22Rv1 (cell line): ENCODE measurements around the gene LSM4.

Experiments
- H3K27ac ChIP-seq: fragments of 450-650 bp; 2 replicates; pipeline ENCODE4 v1.5.1; 2017
- CTCF ChIP-seq: fragments of 450-650 bp; IDR thresholded peaks from 2 replicates; pipeline ENCODE4 v1.5.1; 2017; ENCODE audit warnings: mild to moderate bottlenecking
- ZFX ChIP-seq: fragments of 450-650 bp; IDR thresholded peaks from 2 replicates; pipeline ENCODE4 v1.6.1; 2017; ENCODE audit warnings: antibody characterized with exemption, borderline replicate concordance

Gene LSM4

GRCh38 chr19:18279266-18279515 is 43.7 kb downstream of the LSM4 start:
- peak overlapping the region; percentile 99 for H3K27ac ChIP-seq

GRCh38 chr19:18278521-18279265 is 44.2 kb downstream of the LSM4 start:
- TF ChIP-seq ZFX = no peak
- peak; percentile 27; the same call in 1 of the 2 replicates for TF ChIP-seq CTCF
- H3K27ac ChIP-seq = peak overlapping the region; percentile 99

More at GRCh38 chr19:18279266-18279515, 43.7 kb downstream of the LSM4 start:
- no peak for TF ChIP-seq ZFX

- H3K27ac ChIP-seq = peak overlapping the region; percentile 53
- TF ChIP-seq ZFX = no peak
- TF ChIP-seq CTCF = no peak
Measured at GRCh38 chr19:18274781-18275356, 48.0 kb downstream of the LSM4 start.

- peak within 1 kb of the TSS; percentile 53 for H3K27ac ChIP-seq
- TF ChIP-seq ZFX (no peak), CTCF (no peak)
Measured at GRCh38 chr19:18274219-18274780, 48.6 kb downstream of the LSM4 start, which contains the start of gene IQCN. Gene IQCN, minus strand, starts transcription at chr19:18274452. Its CDS starts 4,974 bp downstream, at chr19:18269478.

GRCh38 chr19:18273561-18274218 is 49.2 kb downstream of the LSM4 start:
- H3K27ac ChIP-seq = no peak overlapping the region
- no peak for TF ChIP-seq ZFX
- TF ChIP-seq CTCF = no peak

GRCh38 chr19:18271433-18271841 is 51.4 kb downstream of the LSM4 start:
- TF ChIP-seq ZFX (no peak), CTCF (no peak)

GRCh38 chr19:18270326-18270725 is 52.5 kb downstream of the LSM4 start:
- H3K27ac ChIP-seq = no peak overlapping the region
- TF ChIP-seq ZFX (no peak), CTCF (no peak)

More at GRCh38 chr19:18271433-18271841, 51.4 kb downstream of the LSM4 start:
- no peak overlapping the region for H3K27ac ChIP-seq
